Measurements from ENCODE around the gene OLFM1. TPM values are rescaled to one million over a fixed set of nuclear protein-coding genes. Genes with fewer than 3 reads are reported as not detected.
"Not testable (repeated sequence)": the region's sequence is repeated elsewhere in the genome, so short reads cannot be mapped to it uniquely, and the experiment has no call there.

OLFM1 gene
- total RNA-seq, 3 donors from 2014 or later: 0.22 to 0.26 TPM; not detected in 1

DNA sequence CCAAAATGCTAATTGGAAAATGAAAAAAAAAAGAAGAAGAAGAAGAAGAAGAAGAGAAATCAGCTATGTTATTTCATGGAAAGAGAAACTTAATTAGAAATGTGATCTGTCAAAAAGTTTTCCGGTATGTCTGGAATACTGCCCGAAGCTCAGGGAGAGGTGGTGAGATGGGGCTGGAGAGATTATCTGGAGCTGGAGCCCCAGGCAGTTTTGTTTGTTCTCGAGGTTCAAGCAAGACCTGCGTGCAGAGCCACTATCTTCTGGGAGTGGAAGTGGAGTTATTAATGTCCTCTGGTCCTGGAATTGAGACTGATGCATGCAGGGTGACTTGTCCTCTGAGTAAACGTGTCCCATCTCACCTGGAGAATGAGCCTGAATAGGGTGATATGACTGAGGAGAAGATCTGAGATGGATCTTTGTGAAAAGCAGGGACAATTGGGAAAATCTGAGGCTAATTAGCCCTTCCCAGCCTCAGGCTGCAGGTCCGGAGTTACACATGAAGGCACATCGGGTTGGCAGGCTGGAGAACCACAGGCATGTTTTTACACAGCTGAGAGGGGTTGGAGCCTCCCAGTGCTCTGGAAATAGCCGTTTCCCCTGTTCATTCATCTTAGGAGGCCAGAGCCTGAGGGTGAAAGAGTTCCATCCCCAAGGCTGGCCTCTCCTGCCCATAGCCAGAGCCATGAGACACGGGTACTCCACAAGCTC is 70.5 kb downstream of the OLFM1 start:
- no peak for ATAC-seq
- Mint-ChIP-seq H3K27me3 (ENCODE audit: low read depth) (peaks cover 27% of the 10 kb centered on the region), H3K4me3 (no peak overlapping the region), H3K36me3 (ENCODE audit: insufficient read depth) (no peaks in the 10 kb centered on the region), H3K4me1 (ENCODE audit: low read depth) (no peaks in the 10 kb centered on the region), H3K9me3 (peaks cover 3% of the 10 kb centered on the region)
- no peak for DNase-seq

GRCh38 chr9:135158564-135158937 is 71.1 kb downstream of the OLFM1 start:
- H3K4me3 Mint-ChIP-seq: no peak overlapping the region
- no peaks in the 10 kb centered on the region for H3K36me3 Mint-ChIP-seq (ENCODE audit: insufficient read depth)
- no peak for ATAC-seq
- no peaks in the 10 kb centered on the region for H3K4me1 Mint-ChIP-seq (ENCODE audit: low read depth)
- peaks cover 27% of the 10 kb centered on the region for H3K27me3 Mint-ChIP-seq (ENCODE audit: low read depth)
- no peak for DNase-seq
- peaks cover 3% of the 10 kb centered on the region for H3K9me3 Mint-ChIP-seq

- Mint-ChIP-seq H3K9me3 (peaks cover 3% of the 10 kb centered on the region), H3K4me1 (ENCODE audit: low read depth) (no peaks in the 10 kb centered on the region), H3K27me3 (ENCODE audit: low read depth) (peaks cover 29% of the 10 kb centered on the region), H3K4me3 (no peak overlapping the region), H3K36me3 (ENCODE audit: insufficient read depth) (no peaks in the 10 kb centered on the region)
- no peak for DNase-seq
- no peak for ATAC-seq
Observed at GRCh38 chr9:135159801-135160200, 72.3 kb downstream of the OLFM1 start.

DNA sequence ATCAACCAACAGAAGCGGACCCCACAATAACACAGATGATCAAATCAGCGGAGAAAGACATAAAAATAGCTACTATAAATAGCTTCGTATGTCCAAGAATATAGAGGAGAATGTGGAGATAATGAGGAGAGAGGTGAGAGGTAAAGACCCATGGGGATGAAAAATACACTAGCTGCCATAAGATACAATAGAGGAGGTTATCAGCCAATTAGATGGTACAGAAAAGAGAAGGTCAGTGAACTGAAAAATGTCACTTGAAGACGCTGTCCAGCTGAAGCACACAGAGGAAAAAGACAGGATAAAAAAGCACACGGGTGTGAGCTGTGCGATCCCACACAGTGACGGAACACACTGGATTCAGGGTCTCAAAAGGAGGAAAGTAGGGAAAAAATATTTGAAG is 73.4 kb downstream of the OLFM1 start:
- ATAC-seq (no peak), DNase-seq (no peak)
- H3K4me1 Mint-ChIP-seq (ENCODE audit: low read depth): no peaks in the 10 kb centered on the region
- H3K36me3 Mint-ChIP-seq (ENCODE audit: insufficient read depth): no peaks in the 10 kb centered on the region
- H3K27me3 Mint-ChIP-seq (ENCODE audit: low read depth): peaks cover 30% of the 10 kb centered on the region
- peaks cover 3% of the 10 kb centered on the region for H3K9me3 Mint-ChIP-seq
- H3K4me3 Mint-ChIP-seq: no peak overlapping the region

- H3K36me3 Mint-ChIP-seq (ENCODE audit: insufficient read depth); H3K9me3 Mint-ChIP-seq; ATAC-seq; DNase-seq; H3K4me1 Mint-ChIP-seq (ENCODE audit: low read depth); H3K4me3 Mint-ChIP-seq: not testable (repeated sequence)
- H3K27me3 Mint-ChIP-seq (ENCODE audit: low read depth): peaks cover 27% of the 10 kb centered on the region
Observed at GRCh38 chr9:135162599-135162998, 75.1 kb downstream of the OLFM1 start.

DNA sequence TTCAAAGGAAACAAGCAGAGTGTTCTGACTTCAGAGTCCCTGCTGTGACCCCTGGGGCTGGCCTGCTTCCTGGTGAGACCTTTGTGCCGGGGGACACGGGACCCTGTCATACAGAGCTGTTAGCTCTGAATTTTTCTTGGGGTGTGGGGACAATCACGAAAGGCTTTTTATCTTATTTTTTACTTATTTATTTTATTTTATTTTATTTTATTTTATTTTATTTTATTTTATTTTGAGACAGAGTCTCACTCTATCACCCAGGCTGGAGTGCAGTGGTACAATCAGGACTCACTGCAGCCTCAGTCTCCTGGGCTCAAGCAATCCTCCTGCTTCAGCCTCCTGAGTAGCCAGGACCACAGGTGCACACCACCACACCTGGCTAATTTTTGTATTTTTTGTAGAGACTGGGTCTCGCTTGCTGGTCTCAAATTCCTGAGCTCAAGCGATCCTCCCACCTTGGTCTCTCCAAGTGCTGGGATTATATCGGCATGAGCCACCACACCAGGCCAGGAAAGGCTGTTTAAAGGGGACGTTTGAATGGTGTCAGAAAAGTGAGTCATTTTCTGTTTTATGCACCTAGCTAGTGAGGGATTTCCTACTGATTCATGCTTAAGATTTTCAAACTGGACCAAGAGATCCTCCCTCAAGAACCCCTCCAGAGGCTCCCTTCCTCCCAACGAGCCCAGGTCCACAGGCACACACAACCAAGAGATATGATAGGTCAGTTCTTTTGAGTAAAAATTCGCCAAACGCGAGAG is 75.7 kb downstream of the OLFM1 start:
- no peak for DNase-seq
- Mint-ChIP-seq H3K4me3 (no peak overlapping the region), H3K4me1 (ENCODE audit: low read depth) (no peaks in the 10 kb centered on the region), H3K36me3 (ENCODE audit: insufficient read depth) (no peaks in the 10 kb centered on the region), H3K9me3 (no peaks in the 10 kb centered on the region), H3K27me3 (ENCODE audit: low read depth) (peaks cover 21% of the 10 kb centered on the region)
- ATAC-seq: no peak

- Mint-ChIP-seq H3K36me3 (ENCODE audit: insufficient read depth) (no peaks in the 10 kb centered on the region), H3K27me3 (ENCODE audit: low read depth) (peaks cover 17% of the 10 kb centered on the region), H3K4me3 (no peak overlapping the region), H3K9me3 (no peaks in the 10 kb centered on the region), H3K4me1 (ENCODE audit: low read depth) (no peaks in the 10 kb centered on the region)
- ATAC-seq (no peak), DNase-seq (no peak)
Observed at GRCh38 chr9:135164036-135164435, 76.6 kb downstream of the OLFM1 start.

- ATAC-seq: no peak
- no peaks in the 10 kb centered on the region for H3K9me3 Mint-ChIP-seq
- no peaks in the 10 kb centered on the region for H3K4me1 Mint-ChIP-seq (ENCODE audit: low read depth)
- no peaks in the 10 kb centered on the region for H3K36me3 Mint-ChIP-seq (ENCODE audit: insufficient read depth)
- H3K27me3 Mint-ChIP-seq (ENCODE audit: low read depth): peaks cover 16% of the 10 kb centered on the region
- DNase-seq: no peak
- no peak overlapping the region for H3K4me3 Mint-ChIP-seq
Observed at GRCh38 chr9:135165003-135165711, 77.7 kb downstream of the OLFM1 start.

GRCh38 chr9:135165756-135166519 is 78.5 kb downstream of the OLFM1 start:
- ATAC-seq: no peak
- DNase-seq: no peak
- Mint-ChIP-seq H3K4me3 (no peak overlapping the region), H3K4me1 (ENCODE audit: low read depth) (no peaks in the 10 kb centered on the region), H3K36me3 (ENCODE audit: insufficient read depth) (no peaks in the 10 kb centered on the region), H3K27me3 (ENCODE audit: low read depth) (peaks cover 13% of the 10 kb centered on the region), H3K9me3 (no peaks in the 10 kb centered on the region)

DNA sequence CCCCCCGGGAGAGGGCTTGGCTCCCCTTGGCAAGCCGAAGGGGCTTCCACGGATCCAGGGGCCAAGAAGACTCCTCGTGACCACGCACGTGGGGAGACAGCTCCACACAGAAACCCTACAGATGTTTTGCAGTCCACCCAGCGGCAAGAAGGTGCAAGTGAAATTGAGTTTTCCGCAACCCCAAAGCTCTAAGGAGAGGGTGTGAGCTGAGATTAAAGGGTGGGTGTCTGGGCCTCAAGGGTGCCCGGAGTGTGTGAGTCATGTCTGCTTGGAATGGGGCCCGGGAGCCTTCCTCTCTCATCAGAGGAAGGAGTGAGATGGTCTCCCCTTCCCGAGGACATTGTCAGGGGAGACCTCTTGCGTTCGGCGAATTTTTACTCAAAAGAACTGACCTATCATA is 79.1 kb downstream of the OLFM1 start:
- Mint-ChIP-seq H3K36me3 (ENCODE audit: insufficient read depth) (no peaks in the 10 kb centered on the region), H3K4me1 (ENCODE audit: low read depth) (no peaks in the 10 kb centered on the region), H3K4me3 (no peak overlapping the region), H3K27me3 (ENCODE audit: low read depth) (peaks cover 12% of the 10 kb centered on the region), H3K9me3 (no peaks in the 10 kb centered on the region)
- no peak for DNase-seq
- ATAC-seq: no peak

DNA sequence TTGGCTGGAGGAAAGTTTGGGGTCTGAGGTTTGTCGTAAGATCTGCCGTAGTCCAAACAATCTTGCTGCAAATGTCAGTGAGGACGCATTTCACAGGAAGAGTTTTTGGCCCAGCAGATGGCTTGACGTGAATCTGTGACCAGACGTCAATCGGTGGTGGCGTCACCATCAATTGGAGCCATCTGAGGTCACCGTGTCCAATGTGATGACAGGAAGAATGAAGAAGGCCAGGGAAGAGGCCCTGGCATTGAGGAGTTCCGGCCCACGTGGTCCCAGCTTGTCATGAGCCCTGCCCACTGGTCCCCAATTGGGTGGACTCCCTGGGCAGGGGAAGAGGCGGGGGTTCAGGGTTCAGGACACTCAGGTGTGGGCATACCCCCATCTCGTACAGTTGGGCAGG is 79.9 kb downstream of the OLFM1 start:
- H3K36me3 Mint-ChIP-seq (ENCODE audit: insufficient read depth): no peaks in the 10 kb centered on the region
- no peaks in the 10 kb centered on the region for H3K4me1 Mint-ChIP-seq (ENCODE audit: low read depth)
- no peaks in the 10 kb centered on the region for H3K9me3 Mint-ChIP-seq
- ATAC-seq: no peak
- H3K4me3 Mint-ChIP-seq: no peak overlapping the region
- peaks cover 12% of the 10 kb centered on the region for H3K27me3 Mint-ChIP-seq (ENCODE audit: low read depth)
- DNase-seq: no peak

DNA sequence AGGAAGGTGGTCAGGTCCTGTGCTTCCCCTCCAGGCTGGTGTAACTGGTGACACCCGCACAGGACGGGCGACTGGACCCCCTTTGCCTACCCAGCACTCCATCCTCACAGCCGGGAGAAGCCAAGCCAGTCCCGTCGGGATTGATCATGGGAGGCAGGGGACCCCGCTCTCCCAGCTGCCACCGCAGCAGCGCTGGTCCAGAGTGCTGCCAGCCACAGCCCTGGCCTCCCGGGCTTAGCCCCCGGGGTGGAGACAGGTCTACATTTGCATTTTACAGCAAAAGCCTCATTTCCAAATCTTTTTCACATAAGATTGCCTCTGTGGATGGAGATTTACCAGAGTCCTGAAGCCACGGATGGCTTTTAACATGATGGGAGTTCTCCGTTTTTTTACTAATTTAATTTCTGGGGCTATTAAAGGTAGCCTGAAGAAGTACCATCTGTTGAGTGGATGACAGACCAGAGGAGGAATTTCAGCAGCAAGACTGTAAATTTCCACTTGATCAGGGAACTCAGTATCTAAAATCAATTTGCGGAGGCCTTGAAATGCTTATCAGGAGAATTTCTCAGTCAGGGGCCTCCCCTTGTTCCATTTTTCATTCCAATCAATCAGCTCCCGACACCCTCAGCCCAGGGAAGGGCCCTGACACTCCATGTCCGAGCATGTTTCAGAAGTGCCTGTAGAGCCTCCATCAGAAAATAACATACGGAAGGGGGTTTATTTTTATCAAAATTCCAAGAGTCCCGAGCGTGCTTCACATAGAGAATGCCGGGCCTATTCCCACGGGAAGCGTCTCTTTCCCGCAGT is 80.6 kb downstream of the OLFM1 start:
- H3K36me3 Mint-ChIP-seq (ENCODE audit: insufficient read depth): no peaks in the 10 kb centered on the region

GRCh38 chr9:135169709-135170226 is 82.3 kb downstream of the OLFM1 start:
- no peaks in the 10 kb centered on the region for H3K36me3 Mint-ChIP-seq (ENCODE audit: insufficient read depth)
- DNase-seq: no peak
- no peaks in the 10 kb centered on the region for H3K4me1 Mint-ChIP-seq (ENCODE audit: low read depth)
- no peak for ATAC-seq
- no peak overlapping the region for H3K4me3 Mint-ChIP-seq
- no peaks in the 10 kb centered on the region for H3K9me3 Mint-ChIP-seq
- H3K27me3 Mint-ChIP-seq (ENCODE audit: low read depth): peaks cover 8% of the 10 kb centered on the region

More for the DNA sequence above, 80.6 kb downstream of the OLFM1 start:
- H3K9me3 Mint-ChIP-seq: no peaks in the 10 kb centered on the region
- DNase-seq (no peak), ATAC-seq (no peak)
- peaks cover 12% of the 10 kb centered on the region for H3K27me3 Mint-ChIP-seq (ENCODE audit: low read depth)
- H3K4me3 Mint-ChIP-seq: no peak overlapping the region
- no peaks in the 10 kb centered on the region for H3K4me1 Mint-ChIP-seq (ENCODE audit: low read depth)
